HG03175 (cell line): ENCODE data around the gene PLPPR1.

ENCODE experiments used
- ATAC-seq: cut with Tn5 transposase; IDR thresholded peaks from one replicate; pipeline ENCODE4 v1.9.1; 2021; ENCODE audit warnings: mild to moderate bottlenecking, moderate library complexity; ENCODE audit not compliant: unreplicated experiment

The PLPPR1 gene

DNA sequence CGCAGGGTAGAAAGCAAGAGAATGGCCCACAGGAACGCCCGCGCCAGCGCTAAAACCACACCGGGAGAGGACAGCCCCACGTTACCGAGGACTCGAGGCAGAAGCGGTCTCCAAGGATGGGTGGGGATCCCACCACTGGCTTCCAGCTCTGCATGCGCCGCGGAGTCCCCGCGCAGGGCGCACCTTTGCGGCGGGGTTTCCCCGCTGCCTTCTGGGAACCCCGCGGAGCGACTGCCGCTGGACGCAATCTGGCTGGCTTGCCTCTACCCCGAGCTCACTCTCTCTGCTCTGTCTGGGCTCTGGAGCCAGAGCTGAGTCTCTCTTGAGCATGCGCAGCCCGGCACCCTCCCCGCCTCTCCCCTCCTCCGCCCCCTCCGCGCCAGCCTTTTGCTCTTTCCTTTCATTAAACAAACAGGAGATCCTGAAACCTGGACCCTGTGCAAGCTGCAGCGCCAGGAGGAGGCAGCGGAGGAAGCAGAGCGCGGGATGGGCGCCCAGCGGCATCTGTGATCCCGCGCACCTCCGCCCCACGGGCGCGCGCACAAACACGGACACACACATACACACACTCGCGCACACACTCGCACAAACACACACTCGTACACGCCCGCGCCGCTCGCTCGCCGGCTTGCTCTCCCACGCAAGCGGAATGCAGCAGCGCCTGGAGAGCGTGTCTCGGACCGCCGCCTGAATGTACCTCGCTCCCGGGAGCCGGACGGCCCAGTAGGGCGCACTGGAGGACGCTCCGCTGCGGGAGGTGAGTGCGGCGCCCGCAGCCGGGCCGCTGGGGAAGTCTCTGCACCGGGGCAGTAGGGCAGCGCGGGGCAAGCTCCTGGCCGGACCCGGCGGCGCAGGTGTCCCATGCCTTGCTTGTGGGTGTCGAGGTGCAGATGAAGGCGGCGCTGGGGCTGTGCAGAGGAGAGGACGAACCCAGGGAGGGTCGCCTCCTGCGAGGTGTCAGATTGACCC, at the start of gene PLPPR1:
TSS of gene PLPPR1 (plus strand) at position 382 of the 969 bp plus-strand sequence.
- ATAC-seq, result no peak

DNA sequence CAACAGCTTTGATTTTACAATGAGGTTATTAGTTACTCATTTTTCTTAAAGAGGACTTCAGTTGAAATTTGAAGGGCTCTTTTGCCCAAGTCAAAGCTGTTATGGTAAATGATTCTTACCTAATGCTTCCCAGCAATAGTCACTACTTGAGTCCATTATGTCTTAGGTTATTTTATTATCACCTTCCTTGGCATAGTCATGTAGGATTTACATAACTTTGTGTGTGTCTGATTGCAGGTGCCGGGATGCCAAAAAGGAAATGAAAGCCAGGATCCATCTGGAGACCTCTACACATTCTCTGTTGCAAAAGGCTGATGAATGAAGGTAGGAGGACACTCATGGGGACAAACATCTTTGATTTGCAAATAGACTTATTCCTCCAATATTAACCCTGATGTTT, 38.8 kb upstream of the PLPPR1 start:
- ATAC-seq, result no peak

DNA sequence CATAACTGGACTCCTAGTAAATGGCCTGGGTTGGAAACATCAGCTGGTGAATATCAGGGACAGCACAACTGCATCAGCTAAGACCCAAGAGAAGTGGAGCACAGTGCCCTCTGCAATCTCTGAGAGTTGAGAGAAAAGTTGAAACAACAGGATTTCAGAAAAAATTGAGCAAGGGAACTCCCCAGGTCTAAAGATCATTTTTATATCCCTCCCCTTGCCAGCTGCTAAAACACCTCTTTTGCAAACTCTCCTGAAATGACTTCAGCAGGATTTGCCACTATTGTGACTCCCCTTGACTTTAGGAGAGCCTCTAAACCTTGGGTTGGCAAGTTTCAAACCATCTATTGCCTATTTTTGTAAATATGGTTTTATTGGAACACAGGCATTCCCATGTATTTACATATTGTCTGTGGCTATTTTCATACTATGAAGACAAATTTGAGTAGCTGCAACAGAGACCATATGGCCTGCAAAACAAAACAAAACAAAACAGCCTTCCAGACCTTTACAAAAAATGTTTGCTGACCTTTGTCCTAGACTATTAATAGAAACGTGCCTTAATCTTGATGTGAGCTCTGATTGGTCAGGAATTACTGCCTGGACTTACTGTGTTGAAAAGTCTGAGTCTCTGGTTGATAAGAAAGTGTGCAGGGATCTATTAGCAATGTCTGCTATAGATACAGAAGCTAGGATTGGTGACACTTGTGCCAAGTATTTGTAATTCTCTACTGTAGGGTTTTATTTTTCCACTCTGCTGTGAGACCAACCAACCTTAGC, 37.7 kb upstream of the PLPPR1 start:
- no peak for ATAC-seq

- ATAC-seq, result no peak
These were observed 35.9 kb upstream of the PLPPR1 start for GRCh38 chr9:100992632-100993031.

DNA sequence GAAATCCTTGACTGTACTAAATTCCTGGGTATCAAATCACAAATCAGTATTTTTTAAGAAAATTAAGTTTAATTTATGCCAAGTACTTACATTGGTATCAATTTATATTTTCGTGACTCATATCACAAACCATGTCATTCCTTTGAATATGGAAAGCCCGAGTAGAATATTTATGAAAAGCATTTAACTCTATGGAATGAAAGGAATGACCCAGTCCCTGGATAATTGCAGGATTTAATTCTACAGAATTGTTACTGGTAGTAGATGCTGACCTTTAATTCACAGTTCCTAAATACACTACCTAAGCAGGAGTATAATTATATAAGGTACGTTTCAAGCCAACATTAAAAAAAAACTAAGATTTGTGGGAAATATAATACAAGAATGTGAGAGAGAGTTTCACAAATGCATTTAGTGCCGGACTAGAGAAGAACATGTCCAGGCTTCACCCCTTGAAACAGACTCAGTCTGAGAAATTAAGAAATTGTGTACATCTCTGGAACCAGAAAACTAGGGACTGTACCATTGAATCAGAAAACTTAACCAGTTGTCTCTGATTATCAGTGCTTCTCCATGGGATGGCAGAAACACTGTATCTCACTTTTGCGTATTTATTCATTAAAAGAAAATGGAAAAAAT, 28.5 kb upstream of the PLPPR1 start:
- no peak for ATAC-seq

GRCh38 chr9:101005246-101005645, 23.3 kb upstream of the PLPPR1 start:
- no peak for ATAC-seq

- no peak for ATAC-seq
These were observed 14.0 kb upstream of the PLPPR1 start for GRCh38 chr9:101014566-101014965.

GRCh38 chr9:101018467-101018866, 10.1 kb upstream of the PLPPR1 start:
- ATAC-seq, result no peak

- no peak for ATAC-seq
These were observed 5.8 kb upstream of the PLPPR1 start for GRCh38 chr9:101022704-101023103.

- no peak for ATAC-seq
These were observed 2.6 kb upstream of the PLPPR1 start for GRCh38 chr9:101025940-101026339.

DNA sequence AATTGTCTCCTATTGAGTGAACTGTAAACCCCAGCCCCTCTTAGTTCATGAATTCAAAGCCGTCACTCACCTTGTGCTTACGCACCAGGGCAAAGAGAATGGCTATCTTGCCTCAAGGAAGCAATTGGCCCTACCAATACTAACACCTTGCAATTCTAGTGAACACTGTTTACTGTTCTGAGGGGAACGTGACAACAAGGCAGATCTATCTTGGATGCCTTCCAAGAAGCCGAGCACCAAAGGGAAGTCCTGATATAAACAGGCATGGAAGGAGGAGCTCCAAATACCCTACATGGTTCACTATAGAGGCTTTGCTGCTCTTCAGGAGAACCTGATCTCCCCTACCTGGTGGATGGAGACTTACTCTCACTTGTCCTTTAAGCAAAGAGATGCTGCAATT, 1.7 kb upstream of the PLPPR1 start:
- no peak for ATAC-seq

GRCh38 chr9:101027236-101027635, 1.3 kb upstream of the PLPPR1 start:
- no peak for ATAC-seq

- ATAC-seq, result no peak
These were observed 688 bp upstream of the PLPPR1 start for GRCh38 chr9:101027733-101028345.

- ATAC-seq, result no peak
These were observed 973 bp downstream of the PLPPR1 start for GRCh38 chr9:101029315-101030085.

DNA sequence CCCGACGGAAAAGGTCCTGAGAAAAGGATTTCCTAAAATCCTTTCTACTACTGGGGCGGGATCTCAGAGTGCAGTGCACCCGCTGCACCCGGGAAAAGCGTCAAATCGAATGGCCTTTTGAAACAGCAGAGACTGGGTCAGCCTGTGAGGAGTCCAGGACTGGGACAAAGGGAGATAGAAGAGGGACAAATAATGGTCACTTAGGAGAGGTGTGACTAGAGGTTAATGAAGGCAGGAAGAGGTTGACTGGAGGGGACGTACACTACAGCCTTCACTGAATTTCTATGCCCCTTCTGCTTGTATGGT, 1.5 kb downstream of the PLPPR1 start:
- ATAC-seq, result no peak

DNA sequence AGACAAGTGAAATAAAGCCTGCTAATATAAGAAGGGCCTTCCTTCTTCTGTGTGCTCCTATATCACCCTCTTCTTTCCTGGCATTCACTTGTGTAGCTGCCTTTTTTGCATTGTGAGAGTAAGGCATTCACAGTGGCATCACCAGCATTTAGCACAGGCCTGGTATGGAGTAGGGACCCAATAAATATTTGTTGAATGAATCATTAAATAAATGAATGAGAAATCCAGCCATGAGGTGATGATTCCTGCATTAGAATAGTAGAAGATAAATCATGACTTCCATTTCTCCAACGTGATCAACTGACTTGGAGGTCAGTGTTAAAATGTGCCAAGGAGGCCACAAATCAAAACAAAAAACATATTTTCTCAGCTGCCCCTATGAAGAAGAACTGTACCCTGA, 3.9 kb downstream of the PLPPR1 start:
- ATAC-seq, result no peak

DNA sequence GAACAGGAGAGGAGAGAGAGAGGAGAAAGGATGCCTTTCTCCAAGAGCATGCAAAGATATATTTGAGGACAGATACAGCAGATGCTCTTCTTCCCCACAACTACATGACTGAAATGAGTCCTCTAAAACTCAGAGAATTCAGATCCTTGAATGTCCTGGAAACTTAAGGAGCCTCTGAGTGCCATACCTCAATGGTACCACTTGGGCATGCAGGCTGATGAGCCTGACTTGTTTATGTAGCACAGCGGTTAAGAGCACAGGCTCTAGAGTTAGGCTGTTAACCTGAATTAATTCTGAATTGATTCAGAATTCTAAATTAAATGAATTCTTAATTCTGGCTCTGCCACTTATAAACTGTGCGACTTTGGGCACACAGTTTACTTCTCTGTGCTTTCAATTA, 5.7 kb downstream of the PLPPR1 start:
- ATAC-seq, result no peak

DNA sequence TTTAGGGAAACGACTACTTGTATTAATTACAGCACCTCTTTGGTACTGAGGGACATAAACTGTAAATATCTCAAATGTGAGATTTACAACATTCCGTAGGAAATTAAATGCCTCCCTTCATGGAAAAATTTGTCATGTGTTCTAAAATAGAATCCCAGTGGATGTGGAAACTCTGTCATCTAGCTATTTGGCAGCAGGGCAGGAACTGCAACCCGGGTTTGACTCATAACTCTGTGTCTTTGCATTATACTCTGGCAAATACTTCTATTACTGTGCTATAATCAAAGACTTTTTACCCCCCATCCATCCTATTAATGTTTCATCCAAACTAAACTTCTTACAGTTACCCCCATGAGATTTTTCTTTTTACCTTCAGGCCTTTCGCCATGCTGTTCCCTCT, 6.6 kb downstream of the PLPPR1 start:
- no peak for ATAC-seq

DNA sequence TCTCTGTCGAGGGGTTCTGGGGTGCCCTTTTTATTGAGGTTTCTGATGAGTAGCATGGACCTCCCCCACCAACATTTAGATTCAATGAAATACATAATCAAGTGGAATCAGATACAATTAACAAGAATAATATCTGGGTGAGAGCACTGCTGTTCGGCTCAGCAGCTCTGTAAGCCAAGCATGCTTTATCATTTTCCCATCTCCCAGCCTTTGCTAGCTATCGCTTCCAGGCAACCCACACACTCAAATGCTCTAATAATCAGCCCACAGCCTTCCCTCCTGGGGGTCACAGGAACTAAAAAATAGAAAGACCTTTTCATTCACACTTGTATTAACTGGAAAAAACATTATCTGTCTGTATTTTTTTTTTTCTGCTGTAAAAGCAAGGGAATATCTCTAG, 8.9 kb downstream of the PLPPR1 start:
- no peak for ATAC-seq

DNA sequence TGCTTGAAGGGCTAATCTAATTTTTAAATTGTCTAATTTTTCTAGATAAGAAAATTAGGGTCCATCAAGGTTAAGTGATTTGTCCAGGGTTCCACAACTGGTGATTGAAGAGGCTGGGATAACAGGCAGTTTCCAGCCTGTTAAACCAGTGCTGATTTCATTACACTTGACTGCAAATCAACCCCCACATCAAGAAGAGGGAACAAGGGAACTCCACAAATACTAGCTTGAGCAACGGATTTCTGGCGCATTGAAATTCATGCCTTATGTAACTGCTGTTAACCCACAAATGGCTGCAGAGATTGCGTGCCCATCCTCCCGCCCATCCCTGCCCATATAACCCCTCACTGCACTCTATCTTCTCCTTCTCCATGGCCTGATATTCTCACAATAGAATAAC, 10.0 kb downstream of the PLPPR1 start:
- ATAC-seq, result no peak
